ENCODE results near the gene LDLRAP1.

The LDLRAP1 gene

GRCh38 chr1:25525361-25525688 lies 18.1 kb upstream of the LDLRAP1 start:
- no peak overlapping the region for H3K4me3 ChIP-seq (ENCODE audit: low read length)
- H3K4me2 ChIP-seq (ENCODE audit: low read length): no peak overlapping the region
- H3K9ac ChIP-seq (ENCODE audit: low read length): no peak overlapping the region
- no peak overlapping the region for H2AFZ ChIP-seq (ENCODE audit: low read depth, low read length)
- no peaks in the 10 kb centered on the region for H4K20me1 ChIP-seq (ENCODE audit: insufficient read depth, low read length)
- TF ChIP-seq EZH2phosphoT487 (IDR thresholded peaks at IDR 0.05; ENCODE audit: low read depth): no peak
- TF ChIP-seq CTCF (IDR thresholded peaks at IDR 0.05; ENCODE audit: low read depth, low read length): no peak
- peaks cover 4% of the 10 kb centered on the region; the same call in 1 of the 2 replicates for H3K27me3 ChIP-seq (ENCODE audit: low read depth, low read length)
- H3K79me2 ChIP-seq (ENCODE audit: low read length): no peaks in the 10 kb centered on the region
- H3K36me3 ChIP-seq (replicated peaks; ENCODE audit: low read depth, low read length): no peaks in the 10 kb centered on the region
- peaks cover 14% of the 10 kb centered on the region for H3K4me1 ChIP-seq (ENCODE audit: low read length)
- H3K27ac ChIP-seq (ENCODE audit: low read length): no peak overlapping the region
- H3K9me3 ChIP-seq (ENCODE audit: insufficient read depth, low read length): no peaks in the 10 kb centered on the region

GRCh38 chr1:25526753-25527152 lies 16.7 kb upstream of the LDLRAP1 start:
- Histone ChIP-seq H4K20me1 (ENCODE audit: insufficient read depth, low read length) (no peaks in the 10 kb centered on the region), H3K9ac (ENCODE audit: low read length) (no peak overlapping the region), H3K27me3 (ENCODE audit: low read depth, low read length) (peaks cover 4% of the 10 kb centered on the region; the same call in 1 of the 2 replicates), H3K9me3 (ENCODE audit: insufficient read depth, low read length) (no peaks in the 10 kb centered on the region), H3K36me3 (replicated peaks; ENCODE audit: low read depth, low read length) (no peaks in the 10 kb centered on the region), H3K4me3 (ENCODE audit: low read length) (no peak overlapping the region), H3K79me2 (ENCODE audit: low read length) (no peaks in the 10 kb centered on the region), H3K27ac (ENCODE audit: low read length) (no peak overlapping the region), H3K4me1 (ENCODE audit: low read length) (peaks cover 11% of the 10 kb centered on the region), H3K4me2 (ENCODE audit: low read length) (no peak overlapping the region), H2AFZ (ENCODE audit: low read depth, low read length) (no peak overlapping the region)
- no peak for TF ChIP-seq EZH2phosphoT487 (IDR thresholded peaks at IDR 0.05; ENCODE audit: low read depth)
- no peak for TF ChIP-seq CTCF (IDR thresholded peaks at IDR 0.05; ENCODE audit: low read depth, low read length)

- Histone ChIP-seq H3K4me1 (ENCODE audit: low read length) (peaks cover 5% of the 10 kb centered on the region), H3K4me2 (ENCODE audit: low read length) (no peak overlapping the region), H3K9ac (ENCODE audit: low read length) (no peak overlapping the region), H3K79me2 (ENCODE audit: low read length) (no peaks in the 10 kb centered on the region), H3K27me3 (ENCODE audit: low read depth, low read length) (peaks cover 4% of the 10 kb centered on the region; the same call in 1 of the 2 replicates), H3K27ac (ENCODE audit: low read length) (no peak overlapping the region), H4K20me1 (ENCODE audit: insufficient read depth, low read length) (no peaks in the 10 kb centered on the region), H3K9me3 (ENCODE audit: insufficient read depth, low read length) (no peaks in the 10 kb centered on the region), H3K36me3 (replicated peaks; ENCODE audit: low read depth, low read length) (no peaks in the 10 kb centered on the region), H2AFZ (ENCODE audit: low read depth, low read length) (no peak overlapping the region), H3K4me3 (ENCODE audit: low read length) (no peak overlapping the region)
- TF ChIP-seq EZH2phosphoT487 (IDR thresholded peaks at IDR 0.05; ENCODE audit: low read depth) (no peak), CTCF (IDR thresholded peaks at IDR 0.05; ENCODE audit: low read depth, low read length) (no peak)
Measured at GRCh38 chr1:25527226-25527846, 16.1 kb upstream of the LDLRAP1 start.

GRCh38 chr1:25527946-25528595 lies 15.3 kb upstream of the LDLRAP1 start:
- H3K9me3 ChIP-seq (ENCODE audit: insufficient read depth, low read length): no peaks in the 10 kb centered on the region
- no peak overlapping the region for H3K4me3 ChIP-seq (ENCODE audit: low read length)
- no peaks in the 10 kb centered on the region for H3K4me1 ChIP-seq (ENCODE audit: low read length)
- H3K4me2 ChIP-seq (ENCODE audit: low read length): no peak overlapping the region
- H3K27ac ChIP-seq (ENCODE audit: low read length): no peak overlapping the region
- H3K27me3 ChIP-seq (ENCODE audit: low read depth, low read length): peaks cover 4% of the 10 kb centered on the region; the same call in 1 of the 2 replicates
- TF ChIP-seq CTCF (IDR thresholded peaks at IDR 0.05; ENCODE audit: low read depth, low read length) (no peak), EZH2phosphoT487 (IDR thresholded peaks at IDR 0.05; ENCODE audit: low read depth) (no peak)
- H3K9ac ChIP-seq (ENCODE audit: low read length): no peak overlapping the region
- no peaks in the 10 kb centered on the region for H4K20me1 ChIP-seq (ENCODE audit: insufficient read depth, low read length)
- no peaks in the 10 kb centered on the region for H3K79me2 ChIP-seq (ENCODE audit: low read length)
- no peak overlapping the region for H2AFZ ChIP-seq (ENCODE audit: low read depth, low read length)
- no peaks in the 10 kb centered on the region for H3K36me3 ChIP-seq (replicated peaks; ENCODE audit: low read depth, low read length)

All from OCI-LY3 (cell line).